HCT116 (cell line): ENCODE measurements around the gene GATC. TPM values are rescaled to one million over a fixed set of nuclear protein-coding genes. Genes with fewer than 3 reads are reported as not detected.
A peak's percentile ranks its signal among the peaks of the same experiment; 100 is the strongest.

Source experiments
- ATAC-seq: fragments of 200-7000 bp; cut with Tn5 transposase; 2 replicates; pipeline ENCODE4 v1.9.1; 2020; ENCODE audit warnings: mild to moderate bottlenecking, moderate library complexity
- BruUV-seq: library from RNA; stranded (reverse); fragments of 400-500 nt; replicated peaks from 2 replicates; lab custom pipeline; 2021; lab: Mats Ljungman, UMichigan
- CTCF ChIA-PET: fragments of 300-600 bp; sonication (Branson Sonifier 250); formaldehyde crosslinking; loops from one replicate; lab custom pipeline; 2021; ENCODE audit warnings: antibody characterized with exemption; lab: Charles Lee
- POLR2A ChIA-PET: fragments of 300-600, 350-600 bp; sonication (Branson Sonifier 250); formaldehyde crosslinking; loops from one replicate; lab custom pipeline; 2021; ENCODE audit warnings: antibody characterized with exemption; lab: Charles Lee
- RAD21 ChIA-PET, 2 experiments: fragments of 300-600 bp; sonication (Branson Sonifier 250); formaldehyde crosslinking; loops; one replicate each; lab custom pipeline; 2023; ENCODE audit warnings: low total read pairs in 2 of 2; ENCODE audit not compliant: uncharacterized antibody in 2 of 2, unreplicated experiment in 2 of 2, low non-redundant PET in 1 of 2; lab: Charles Lee
- DNase-seq: peaks from one replicate; pipeline ENCODE4 v3.0.0-alpha.2; 2010; ENCODE audit warnings: low read depth, low spot score
- H2AFZ ChIP-seq: fragments of 200-600 bp; shearing (Covaris generic), sonication (generic); 2 replicates; pipeline ENCODE4 v1.6.1; 2017; ENCODE audit warnings: low read depth, mixed run types, mixed read lengths, antibody characterized with exemption, low read length; ENCODE audit not compliant: poor library complexity, severe bottlenecking
- H3K27ac ChIP-seq: 2 replicates; pipeline ENCODE4 v1.5.1; 2012; ENCODE audit warnings: low read depth, low read length
- H3K27me3 ChIP-seq: fragments of 200-600 bp; sonication (generic); 2 replicates; pipeline ENCODE4 v1.6.1; 2016; ENCODE audit warnings: mixed run types, low read length, mixed read lengths; ENCODE audit not compliant: insufficient read depth
- H3K36me3 ChIP-seq, 2 experiments: fragments of 200-500 bp in 1 of 2; fragments of 200-600 bp in 1 of 2; sonication (Bioruptor generic) in 1 of 2; sonication (generic) in 1 of 2; 2 replicates each; pipeline versions ENCODE4 v1.5.1 to v1.6.1; 2014 to 2016; ENCODE audit warnings: low read length in 2 of 2, inconsistent platforms in 1 of 2, mixed read lengths in 1 of 2, mixed run types in 1 of 2; ENCODE audit not compliant: insufficient read depth in 2 of 2, control insufficient read depth in 1 of 2
- H3K4me1 ChIP-seq, 2 experiments: fragments of 200-600 bp in 1 of 2; sonication (generic) in 1 of 2; 2 replicates each; pipeline versions ENCODE4 v1.5.1 to v1.6.1; 2012 to 2017; ENCODE audit warnings: low read length in 2 of 2, inconsistent platforms in 1 of 2, mild to moderate bottlenecking in 1 of 2, mixed read lengths in 1 of 2, mixed run types in 1 of 2, moderate library complexity in 1 of 2; ENCODE audit not compliant: insufficient read depth in 2 of 2, control insufficient read depth in 1 of 2
- H3K4me2 ChIP-seq: fragments of 200-600 bp; sonication (generic); 2 replicates; pipeline ENCODE4 v1.6.1; 2017; ENCODE audit warnings: mixed run types, low read length, mixed read lengths
- H3K4me3 ChIP-seq, 2 experiments: fragments of 200-600 bp in 1 of 2; sonication (generic) in 1 of 2; replicated peaks in 1 of 2; 2 replicates each; pipeline ENCODE4 v1.5.1; 2011 to 2016; ENCODE audit warnings: low read length in 2 of 2, control low read depth in 1 of 2, low read depth in 1 of 2, mild to moderate bottlenecking in 1 of 2, mixed read lengths in 1 of 2, mixed run types in 1 of 2
- H3K79me2 ChIP-seq: fragments of 200-600 bp; sonication (generic); 2 replicates; pipeline ENCODE4 v1.6.1; 2017; ENCODE audit warnings: mild to moderate bottlenecking, mixed run types, low read length, moderate library complexity, mixed read lengths; ENCODE audit not compliant: insufficient read depth
- H3K9ac ChIP-seq: fragments of 200-600 bp; sonication (generic); 2 replicates; pipeline ENCODE4 v1.6.1; 2016; ENCODE audit warnings: low read length, mixed read lengths
- H3K9me2 ChIP-seq: fragments of 200-600 bp; sonication (generic), shearing (Covaris generic); 2 replicates; pipeline ENCODE4 v1.6.1; 2017; ENCODE audit warnings: mixed run types, mild to moderate bottlenecking, moderate library complexity; ENCODE audit not compliant: insufficient read depth
- H3K9me3 ChIP-seq, 2 experiments: fragments of 200-500 bp in 1 of 2; fragments of 200-600 bp in 1 of 2; sonication (Bioruptor generic) in 1 of 2; sonication (generic) in 1 of 2; 2 replicates each; pipeline ENCODE4 v1.6.1; 2014 to 2017; ENCODE audit warnings: low read length in 2 of 2, mixed read lengths in 2 of 2, inconsistent platforms in 1 of 2, low read depth in 1 of 2, mild to moderate bottlenecking in 1 of 2, mixed run types in 1 of 2, moderate library complexity in 1 of 2; ENCODE audit not compliant: control insufficient read depth in 1 of 2, insufficient read depth in 1 of 2
- H4K20me1 ChIP-seq: fragments of 200-600 bp; sonication (generic), shearing (Covaris generic); 2 replicates; pipeline ENCODE4 v1.6.1; 2017; ENCODE audit warnings: mixed run types, mild to moderate bottlenecking, moderate library complexity; ENCODE audit not compliant: insufficient read depth
- ATF3 ChIP-seq: IDR thresholded peaks from 2 replicates; pipeline ENCODE4 v1.6.1; 2012
- CBX3 ChIP-seq: IDR thresholded peaks from 2 replicates; pipeline ENCODE4 v1.6.1; 2012; ENCODE audit warnings: low read depth
- EZH2phosphoT487 ChIP-seq: fragments of 200-600 bp; IDR thresholded peaks from 2 replicates; pipeline ENCODE4 v1.6.1; 2018; ENCODE audit warnings: antibody characterized with exemption, borderline replicate concordance
- RAD21 ChIP-seq: IDR thresholded peaks from 2 replicates; pipeline ENCODE4 v1.6.1; 2012; ENCODE audit warnings: low read depth, mild to moderate bottlenecking
- REST ChIP-seq: IDR thresholded peaks from 2 replicates; pipeline ENCODE4 v1.6.1; 2012; ENCODE audit warnings: low read depth
- SIN3A ChIP-seq: IDR thresholded peaks from 2 replicates; pipeline ENCODE4 v1.6.1; 2012; ENCODE audit warnings: low read depth
- SRF ChIP-seq: IDR thresholded peaks from 2 replicates; pipeline ENCODE4 v1.6.1; 2012; ENCODE audit warnings: low read depth
- YY1 ChIP-seq: IDR thresholded peaks from 2 replicates; pipeline ENCODE4 v1.6.1; 2011; ENCODE audit warnings: low read length, low read depth, moderate library complexity, mild to moderate bottlenecking; ENCODE audit not compliant: insufficient replicate concordance; ENCODE audit errors: extremely low read depth
- ZNF274 ChIP-seq: fragments of 200-500 bp; sonication (Bioruptor generic); IDR thresholded peaks from 2 replicates; pipeline ENCODE4 v1.6.1; 2014; ENCODE audit warnings: mild to moderate bottlenecking, low read depth, low read length, inconsistent platforms
- intact Hi-C: fragments of 100-400 bp; cut with micrococcal nuclease; formaldehyde crosslinking; loops from 2 replicates; pipeline ENCODE4 v1.10.0; 2022
- total RNA-seq: library from RNA; stranded (reverse); gene quantifications from one replicate; pipeline ENCODE4 v1.2.1, GENCODE V29; 2021; ENCODE audit not compliant: unreplicated experiment

The GATC gene
- total RNA-seq, 1 experiment from 2014 or later, result 48.7 TPM

GRCh38 chr12:120468821-120469449, 22.7 kb downstream of the GATC start:
- Histone ChIP-seq H2AFZ (no peak overlapping the region), H3K27me3 (no peaks in the 10 kb centered on the region), H3K9me3 (no peaks in the 10 kb centered on the region), H3K4me1 (peaks cover 26 to 54% of the 10 kb centered on the region in 2 experiments), H3K9ac (peak overlapping the region; percentile 95), H3K36me3 (peaks cover 25 to 26% of the 10 kb centered on the region in 2 experiments), H3K27ac (peak overlapping the region; percentile 97), H3K4me2 (peak overlapping the region; percentile 91), H3K9me2 (no peaks in the 10 kb centered on the region), H3K4me3 (peak overlapping the region; percentile 80 to 89), H3K79me2 (peaks cover 75% of the 10 kb centered on the region), H4K20me1 (peaks cover 29% of the 10 kb centered on the region; the same call in 1 of the 2 replicates)
- ChIA-PET POLR2A (interaction anchor here (0.7 to 2.5 kb wide), 6 partner anchors 9 to 268 kb away, joined by 3 to 12 read pairs (median 4); partner anchors contain the start of genes DYNLL1 and RPLP0), CTCF (interaction anchor here (0.9 to 3.2 kb wide), 2 partner anchors 12 to 133 kb away, joined by 3 to 25 read pairs; no protein-coding TSS in a partner anchor), RAD21 (no interaction called here)
- TF ChIP-seq SRF (no peak), ZNF274 (no peak), REST (no peak), CBX3 (no peak), YY1 (no peak), SIN3A (no peak), RAD21 (no peak), ATF3 (no peak), EZH2phosphoT487 (no peak)
- ATAC-seq (peak; percentile 24), DNase-seq (no peak)
- intact Hi-C loops, result loop anchor here (5.0 kb wide), 1 partner anchor 132 kb away; no protein-coding TSS in a partner anchor
- no TSS peak for BruUV-seq
